ENCODE data around the gene WFIKKN1. TPM values are rescaled to one million over a fixed set of nuclear protein-coding genes. Genes with fewer than 3 reads are reported as not detected.

The WFIKKN1 gene
- total RNA-seq, 2 experiments from 2014 or later: 0.25 TPM; not detected in 1

DNA sequence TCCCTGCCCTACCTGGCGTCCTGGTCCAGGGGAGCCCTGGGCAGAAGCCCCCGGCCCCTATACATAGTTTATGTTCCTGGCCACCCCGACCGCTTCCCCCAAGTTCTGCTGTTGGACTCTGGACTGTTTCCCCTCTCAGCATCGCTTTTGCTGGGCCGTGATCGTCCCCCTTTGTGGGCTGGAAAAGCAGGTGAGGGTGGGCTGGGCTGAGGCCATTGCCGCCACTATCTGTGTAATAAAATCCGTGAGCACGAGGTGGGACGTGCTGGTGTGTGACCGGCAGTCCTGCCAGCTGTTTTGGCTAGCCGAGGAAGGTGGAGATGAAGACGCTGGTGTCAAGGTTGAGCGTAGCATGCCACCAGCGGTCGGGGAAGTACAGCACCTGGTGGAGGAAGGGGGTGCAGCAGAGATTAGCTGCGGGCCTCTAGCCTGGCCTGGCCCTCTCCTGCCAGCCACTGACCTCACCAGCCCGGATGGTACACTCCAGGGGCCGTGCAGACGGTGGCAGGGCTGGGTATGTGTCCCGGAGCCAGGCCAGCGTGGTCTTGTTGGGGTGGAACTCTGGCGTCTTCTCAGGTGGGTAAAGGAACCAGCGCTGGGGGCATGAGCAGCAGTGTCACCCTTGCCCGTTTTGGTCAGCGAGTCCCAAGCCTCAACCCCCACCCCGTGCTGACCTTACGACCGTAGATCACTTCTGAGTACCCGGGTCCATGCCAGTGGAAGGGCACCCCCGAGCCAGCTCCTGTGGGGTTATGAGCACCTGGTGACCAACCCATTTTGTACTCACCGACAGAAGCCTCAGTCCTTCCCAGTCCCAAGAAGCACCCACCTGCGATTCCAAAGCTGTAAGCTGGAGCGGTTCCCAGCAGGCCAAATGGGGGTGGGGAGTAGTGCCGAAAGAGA is 52.0 kb downstream of the WFIKKN1 start:
- no peak for DNase-seq
- ChIA-PET CTCF (interaction anchor here (1.5 to 1.7 kb wide), 2 partner anchors 29 to 35 kb away, joined by 6 to 7 read pairs; no protein-coding TSS in a partner anchor), POLR2A (interaction anchor here (0.6 to 1.7 kb wide), 5 partner anchors 13 to 45 kb away, joined by 4 to 8 read pairs (median 4); partner anchors contain the start of gene RHOT2)
- Mint-ChIP-seq H3K9me3 (no peaks in the 10 kb centered on the region), H3K27ac (peak overlapping the region; percentile 68), H3K4me3 (peak overlapping the region; percentile 83), H3K4me1 (ENCODE audit: low read depth) (peaks cover 47% of the 10 kb centered on the region), H3K36me3 (ENCODE audit: low read depth) (peaks cover 26% of the 10 kb centered on the region), H3K27me3 (no peaks in the 10 kb centered on the region)
- ATAC-seq: no peak
- intact Hi-C loops (cut with micrococcal nuclease): no loop called here
- TF ChIP-seq, protein P1, sequence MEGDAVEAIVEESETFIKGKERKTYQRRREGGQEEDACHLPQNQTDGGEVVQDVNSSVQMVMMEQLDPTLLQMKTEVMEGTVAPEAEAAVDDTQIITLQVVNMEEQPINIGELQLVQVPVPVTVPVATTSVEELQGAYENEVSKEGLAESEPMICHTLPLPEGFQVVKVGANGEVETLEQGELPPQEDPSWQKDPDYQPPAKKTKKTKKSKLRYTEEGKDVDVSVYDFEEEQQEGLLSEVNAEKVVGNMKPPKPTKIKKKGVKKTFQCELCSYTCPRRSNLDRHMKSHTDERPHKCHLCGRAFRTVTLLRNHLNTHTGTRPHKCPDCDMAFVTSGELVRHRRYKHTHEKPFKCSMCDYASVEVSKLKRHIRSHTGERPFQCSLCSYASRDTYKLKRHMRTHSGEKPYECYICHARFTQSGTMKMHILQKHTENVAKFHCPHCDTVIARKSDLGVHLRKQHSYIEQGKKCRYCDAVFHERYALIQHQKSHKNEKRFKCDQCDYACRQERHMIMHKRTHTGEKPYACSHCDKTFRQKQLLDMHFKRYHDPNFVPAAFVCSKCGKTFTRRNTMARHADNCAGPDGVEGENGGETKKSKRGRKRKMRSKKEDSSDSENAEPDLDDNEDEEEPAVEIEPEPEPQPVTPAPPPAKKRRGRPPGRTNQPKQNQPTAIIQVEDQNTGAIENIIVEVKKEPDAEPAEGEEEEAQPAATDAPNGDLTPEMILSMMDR (IDR thresholded peaks at IDR 0.05): no peak

DNA sequence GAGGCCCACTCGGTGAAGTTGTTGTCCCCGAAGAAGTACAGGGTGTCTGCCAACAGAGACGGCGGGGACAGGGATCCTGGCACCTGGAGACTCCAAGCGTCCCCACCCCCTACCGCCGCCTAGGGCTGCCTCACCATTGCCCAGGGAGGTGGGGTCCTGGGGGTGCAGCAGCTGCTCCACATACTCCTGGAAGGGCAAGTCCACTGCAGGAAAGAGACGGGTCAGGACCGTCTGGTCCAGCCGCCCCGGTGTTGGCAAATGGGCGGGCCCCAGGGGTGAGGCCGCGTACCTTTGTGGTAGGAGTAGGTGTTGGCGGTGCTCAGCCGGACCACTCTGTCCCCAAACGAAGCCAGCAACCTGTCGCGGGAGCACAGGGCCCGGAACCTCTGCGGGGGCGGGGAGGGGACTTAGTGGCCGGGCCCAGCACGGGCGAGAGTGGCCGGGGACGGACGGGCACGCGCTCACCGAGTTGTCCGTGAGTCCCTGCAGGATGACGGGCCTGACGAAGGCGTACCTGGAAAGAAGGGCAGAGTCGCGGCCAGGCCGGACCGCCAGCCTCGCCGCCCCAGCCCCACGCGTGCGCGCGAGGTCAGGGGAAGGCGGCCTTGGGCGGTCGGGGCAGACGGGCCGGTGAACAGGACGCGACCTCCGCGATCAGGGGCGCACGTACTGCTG is 52.7 kb downstream of the WFIKKN1 start:
- CTCF ChIA-PET: interaction anchor here (1.0 kb wide), 1 partner anchor 32 kb away, joined by 3 read pairs; no protein-coding TSS in a partner anchor
- Mint-ChIP-seq H3K27ac (peak overlapping the region; percentile 68), H3K9me3 (no peaks in the 10 kb centered on the region), H3K4me3 (peak overlapping the region; percentile 83), H3K36me3 (ENCODE audit: low read depth) (peaks cover 26% of the 10 kb centered on the region), H3K4me1 (ENCODE audit: low read depth) (peaks cover 48% of the 10 kb centered on the region), H3K27me3 (no peaks in the 10 kb centered on the region)
- POLR2A ChIA-PET: interaction anchor here (0.6 to 1.7 kb wide), 7 partner anchors 9 to 158 kb away, joined by 3 to 8 read pairs (median 3); partner anchors contain the start of genes METTL26 and WDR90
- intact Hi-C loops (cut with micrococcal nuclease): no loop called here
- ATAC-seq: no peak
- no peak for DNase-seq
- TF ChIP-seq, protein P1 (IDR thresholded peaks at IDR 0.05): no peak

Other genes starting within 250 kb of the WFIKKN1 start
- gene PGAP6, start 249.0 kb upstream of the WFIKKN1 start, total RNA-seq: 10 to 100 TPM; 21.9 to 24.8 TPM
- 10 to 100 TPM; 22.9 to 24.2 TPM for gene NME4, start 233.8 kb upstream of the WFIKKN1 start, total RNA-seq
- gene DECR2, start 229.1 kb upstream of the WFIKKN1 start, total RNA-seq: 1 to 10 TPM; 9.7 to 10.0 TPM
- 10 to 100 TPM; 18.7 to 20.4 TPM for gene RAB11FIP3, start 205.3 kb upstream of the WFIKKN1 start, total RNA-seq
- gene CAPN15, start 103.3 kb upstream of the WFIKKN1 start, total RNA-seq: 10 to 100 TPM; 76.4 to 81.2 TPM
- not detected for gene PRR35, start 70.6 kb upstream of the WFIKKN1 start, total RNA-seq
- under 1 TPM; 0.41 to 0.72 TPM for gene NHLRC4, start 64.0 kb upstream of the WFIKKN1 start, total RNA-seq
- 10 to 100 TPM; 18.5 to 18.6 TPM for gene PIGQ, start 61.0 kb upstream of the WFIKKN1 start, total RNA-seq
- gene RAB40C, start 40.9 kb upstream of the WFIKKN1 start, total RNA-seq: 1 to 10 TPM; 8.1 to 8.8 TPM
- 100 to 1,000 TPM; 119 to 133 TPM for gene METTL26, start 5.3 kb downstream of the WFIKKN1 start, total RNA-seq
- gene MCRIP2, start 10.8 kb downstream of the WFIKKN1 start, total RNA-seq: 10 to 100 TPM; 60.7 to 62.7 TPM
- 10 to 100 TPM; 89.6 to 90.7 TPM for gene WDR90, start 18.4 kb downstream of the WFIKKN1 start, total RNA-seq
- gene RHOT2, start 37.1 kb downstream of the WFIKKN1 start, total RNA-seq: 100 to 1,000 TPM; 110 TPM
- gene RHBDL1, start 44.7 kb downstream of the WFIKKN1 start, total RNA-seq: under 1 TPM; 0.79 to 0.89 TPM
- 10 to 100 TPM; 57.1 to 61.7 TPM for gene STUB1, start 49.4 kb downstream of the WFIKKN1 start, total RNA-seq
- gene JMJD8, start 53.3 kb downstream of the WFIKKN1 start, total RNA-seq: 10 to 100 TPM; 26.2 to 28.7 TPM
- 10 to 100 TPM; 17.6 to 18.7 TPM for gene WDR24, start 59.4 kb downstream of the WFIKKN1 start, total RNA-seq
- 1 to 10 TPM; 5.9 to 8.0 TPM for gene FBXL16, start 74.8 kb downstream of the WFIKKN1 start, total RNA-seq
- gene METRN, start 84.1 kb downstream of the WFIKKN1 start, total RNA-seq: 10 to 100 TPM; 37.2 to 43.1 TPM
- gene ANTKMT, start 90.2 kb downstream of the WFIKKN1 start, total RNA-seq: 10 to 100 TPM; 34.3 to 38.4 TPM
- 1 to 10 TPM; 4.6 to 5.7 TPM for gene CCDC78, start 95.5 kb downstream of the WFIKKN1 start, total RNA-seq
- gene HAGHL, start 96.1 kb downstream of the WFIKKN1 start, total RNA-seq: 10 to 100 TPM; 28.8 to 32.6 TPM
- 10 to 100 TPM; 21.3 to 25.0 TPM for gene CIAO3, start 110.0 kb downstream of the WFIKKN1 start, total RNA-seq
- gene MSLN, start 129.7 kb downstream of the WFIKKN1 start, total RNA-seq: not detected
- gene RPUSD1, start 157.4 kb downstream of the WFIKKN1 start, total RNA-seq: 10 to 100 TPM; 17.1 to 18.1 TPM
- gene CHTF18, start 157.6 kb downstream of the WFIKKN1 start, total RNA-seq: 100 to 1,000 TPM in 1 of 2 experiments, 10 to 100 TPM in 1; 95.6 to 115 TPM
- gene GNG13, start 169.7 kb downstream of the WFIKKN1 start, total RNA-seq: not detected